UCSD-AML1 (cell line): Measurements from ENCODE around the gene CEP128.

Experiments
- DNase-seq: peaks from one replicate; lab custom pipeline; 2025; ENCODE audit not compliant: unreplicated experiment; lab: John Stamatoyannopoulos, UW

CEP128 gene

GRCh38 chr14:80941241-80942185, at the start of gene CEP128:
TSS of gene CEP128 (minus strand) at chr14:80941738.
- DNase-seq: peak; percentile 91

DNA sequence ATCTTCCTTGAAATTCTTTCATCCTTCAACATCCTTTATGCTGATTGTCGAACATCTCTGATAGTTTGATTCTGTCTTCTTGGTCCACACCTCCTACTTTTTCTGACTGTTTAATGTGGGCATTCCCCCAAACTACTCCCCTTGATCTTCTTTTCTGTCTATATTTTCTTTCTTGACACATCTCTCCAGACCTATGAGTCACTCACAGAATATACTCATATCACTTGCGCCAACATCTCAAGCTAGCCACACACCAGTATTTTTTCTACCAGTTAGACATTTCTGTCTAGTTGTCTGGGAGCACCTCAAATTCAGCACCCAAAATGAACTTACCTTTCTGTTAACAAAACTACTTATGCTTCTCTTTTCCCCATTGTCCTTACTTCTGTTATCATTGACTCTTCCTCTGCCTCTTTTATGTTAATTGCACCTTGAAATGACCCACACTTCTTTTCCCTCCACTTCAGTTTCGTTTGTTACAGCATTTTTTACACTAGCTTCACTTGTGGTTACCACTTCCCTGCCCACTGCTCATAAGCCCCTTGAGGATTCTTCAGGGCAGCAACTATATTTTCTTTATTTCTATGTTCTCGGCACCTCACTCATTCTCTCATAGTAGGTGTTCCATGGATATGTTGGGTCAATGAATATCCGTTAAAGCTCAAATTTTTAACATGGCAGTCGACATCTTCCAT, 47.3 kb upstream of the CEP128 start:
- DNase-seq: no peak

DNA sequence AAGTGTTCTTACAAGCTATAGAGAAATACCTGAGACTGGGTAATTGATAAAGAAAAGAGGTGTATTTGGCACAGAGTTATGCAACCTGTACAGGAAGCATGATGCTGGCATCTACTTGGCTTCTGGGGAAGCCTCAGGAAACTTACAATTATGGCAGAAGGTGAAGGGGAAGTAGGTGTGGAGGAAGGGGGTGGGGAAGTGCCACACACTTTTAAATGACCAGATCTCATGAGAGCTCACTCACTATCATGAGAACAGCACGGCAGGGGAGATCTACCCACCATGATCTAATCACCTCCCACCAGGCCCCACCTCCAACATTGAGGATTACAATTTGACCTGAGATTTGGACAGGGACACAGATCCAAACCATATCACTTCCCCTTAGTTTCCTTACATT, 46.7 kb upstream of the CEP128 start:
- no peak for DNase-seq

GRCh38 chr14:80987235-80988032, 45.9 kb upstream of the CEP128 start:
- DNase-seq: peak; percentile 11

GRCh38 chr14:80982711-80983110, 41.2 kb upstream of the CEP128 start:
- DNase-seq: no peak

DNA sequence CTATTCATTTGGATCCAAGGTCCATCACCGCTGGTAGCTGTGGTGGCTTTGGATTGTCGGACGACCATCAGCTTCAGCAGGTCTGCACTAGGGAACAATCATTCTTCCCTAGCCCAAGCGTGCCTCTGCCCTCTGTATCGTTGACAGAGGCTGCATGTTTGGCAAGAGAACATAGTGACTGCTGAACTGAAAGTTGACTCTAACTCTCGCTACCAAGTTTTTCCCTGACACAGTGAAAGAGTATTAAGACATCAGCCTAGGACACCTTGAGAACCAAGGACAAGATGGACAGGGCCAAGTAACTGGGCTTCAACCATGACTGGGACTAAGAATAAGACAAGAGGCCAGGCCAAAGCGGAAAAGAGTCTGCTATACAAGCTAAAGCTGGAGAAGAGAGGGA, 40.1 kb upstream of the CEP128 start:
- no peak for DNase-seq

DNA sequence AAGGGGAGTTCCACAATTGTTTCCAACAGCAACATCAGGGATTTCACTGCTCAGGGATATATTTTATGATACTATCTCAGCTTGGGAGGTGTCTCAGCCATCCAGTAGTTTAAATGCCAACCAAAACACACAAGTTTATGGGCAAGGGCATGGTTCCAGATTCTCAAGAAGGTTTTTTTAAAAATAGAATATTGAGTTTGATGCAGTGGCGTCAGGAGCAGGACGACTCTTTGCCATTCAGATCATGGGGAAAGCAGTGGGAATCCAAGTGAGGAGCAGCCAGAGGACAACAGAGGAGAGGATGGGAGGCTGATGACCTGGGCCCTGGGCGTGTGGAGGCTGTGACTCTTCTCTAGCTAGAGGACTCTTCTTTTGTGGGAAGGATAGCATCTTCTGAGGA, 39.6 kb upstream of the CEP128 start:
- DNase-seq: no peak

DNA sequence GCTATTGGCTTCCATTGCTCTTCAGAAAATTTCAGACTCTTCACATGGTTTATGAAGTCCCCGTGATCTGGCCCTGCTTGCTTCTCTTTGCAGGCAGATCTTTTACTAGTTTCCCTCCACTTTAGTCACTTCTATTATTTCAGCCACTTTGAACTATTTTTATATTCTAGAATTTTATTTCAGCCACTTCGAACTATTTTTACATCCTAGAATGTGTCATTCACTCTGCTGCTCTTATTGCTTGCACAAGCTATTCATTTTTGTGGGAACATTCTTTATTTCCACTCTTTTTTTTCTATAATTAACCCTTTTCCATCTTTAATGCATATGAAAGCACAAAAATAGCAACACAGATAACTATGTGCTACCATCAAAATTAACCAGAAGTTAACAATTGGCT, 38.4 kb upstream of the CEP128 start:
- no peak for DNase-seq

GRCh38 chr14:80978403-80978802, 36.9 kb upstream of the CEP128 start:
- DNase-seq: no peak

DNA sequence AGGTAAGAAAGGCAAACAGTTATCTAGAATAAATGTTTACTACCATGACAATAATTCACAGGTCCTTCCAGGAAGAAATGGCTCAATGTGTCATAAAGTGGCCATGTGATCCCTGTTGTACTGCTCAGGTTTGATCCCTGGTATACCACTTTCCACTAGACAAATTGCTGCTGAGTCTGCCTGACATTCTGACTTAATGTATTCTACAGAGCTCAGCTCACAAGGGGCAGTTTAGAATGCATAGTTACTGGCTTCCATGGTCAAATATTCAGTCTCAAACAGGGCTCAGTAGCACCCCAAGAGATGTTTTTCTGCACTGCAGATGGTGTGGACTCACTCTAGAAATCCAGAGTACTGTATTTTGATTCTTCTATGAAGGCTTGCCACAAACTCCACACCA, 35.7 kb upstream of the CEP128 start:
- no peak for DNase-seq

DNA sequence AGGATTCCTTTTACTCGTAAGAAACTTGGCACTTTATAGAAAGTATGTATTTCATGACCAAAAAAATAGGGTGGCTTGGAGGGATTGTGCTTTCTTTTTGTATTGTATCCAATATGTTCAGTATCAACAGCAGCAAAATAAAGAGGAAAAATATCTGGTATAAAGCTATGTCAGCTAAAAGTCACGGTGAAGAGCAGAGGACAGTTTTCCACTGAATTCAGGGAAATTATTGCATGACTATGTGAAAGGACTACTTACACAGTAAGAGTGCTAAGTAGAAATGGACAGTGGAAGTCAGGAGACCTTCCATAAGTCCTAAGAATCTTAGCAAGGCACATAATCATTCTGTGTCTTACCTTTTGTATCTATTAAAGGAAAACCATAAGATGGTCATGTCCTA, 33.1 kb upstream of the CEP128 start:
- no peak for DNase-seq

- no peak for DNase-seq
Measured at GRCh38 chr14:80973931-80974641, 32.5 kb upstream of the CEP128 start.

- DNase-seq: no peak
Measured at GRCh38 chr14:80965037-80965436, 23.5 kb upstream of the CEP128 start.

- no peak for DNase-seq
Measured at GRCh38 chr14:80959496-80959895, 18.0 kb upstream of the CEP128 start.

- DNase-seq: no peak
Measured at GRCh38 chr14:80958939-80959338, 17.4 kb upstream of the CEP128 start.

- DNase-seq: no peak
Measured at GRCh38 chr14:80958226-80958625, 16.7 kb upstream of the CEP128 start.

- DNase-seq: no peak
Measured at GRCh38 chr14:80957613-80958012, 16.1 kb upstream of the CEP128 start.

DNA sequence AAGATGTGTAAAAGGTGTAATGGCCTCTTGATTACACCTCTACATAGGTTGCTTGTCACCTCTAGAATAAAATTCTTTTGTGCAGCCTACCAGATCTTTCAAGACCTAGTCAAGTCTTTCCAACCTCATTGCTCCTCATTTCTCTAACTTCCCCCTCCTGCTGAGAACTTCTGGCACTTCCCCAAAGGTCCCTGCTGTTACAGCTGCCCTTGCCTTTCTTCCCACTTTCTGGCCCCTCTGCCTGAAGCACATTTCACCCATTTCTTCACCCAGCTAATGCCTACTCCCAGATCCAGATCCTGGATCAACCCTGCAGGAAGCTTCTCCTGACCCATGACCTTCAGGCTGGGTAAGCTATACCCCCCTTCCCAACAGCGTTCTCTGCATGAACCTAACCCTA, 15.4 kb upstream of the CEP128 start:
- DNase-seq: no peak

DNA sequence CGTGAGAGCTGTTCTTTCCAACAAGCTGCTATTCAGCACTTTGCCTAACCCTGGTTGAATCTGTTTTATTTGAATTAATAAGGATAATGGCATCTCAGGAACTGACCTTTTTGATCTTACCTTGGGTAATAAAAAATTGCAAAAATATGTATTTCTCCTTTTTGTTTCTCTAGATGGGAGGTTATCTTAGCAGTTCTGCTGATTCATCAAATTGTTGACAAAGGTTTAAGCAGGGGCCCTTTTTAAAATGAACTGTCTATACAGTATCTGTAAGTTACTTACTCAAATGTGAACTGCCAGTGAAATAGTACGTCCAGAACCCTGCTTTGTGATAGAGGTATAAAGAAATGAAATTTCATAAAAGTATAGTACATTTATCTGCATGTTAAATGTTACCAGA, 14.6 kb upstream of the CEP128 start:
- no peak for DNase-seq

- DNase-seq: no peak
Measured at GRCh38 chr14:80955416-80955941, 13.9 kb upstream of the CEP128 start, which contains the start of gene TSHR. TSS of gene TSHR (plus strand) at chr14:80955621. CDS start at chr14:80955681, 60 bp downstream.
